HG03575 (cell line): ENCODE measurements around the gene PACS1.
"Not testable (repeated sequence)": the region's sequence is repeated elsewhere in the genome, so short reads cannot be mapped to it uniquely, and the experiment has no call there.

Source experiments
- ATAC-seq: cut with Tn5 transposase; IDR thresholded peaks from one replicate; pipeline ENCODE4 v1.9.1; 2021; ENCODE audit not compliant: unreplicated experiment, insufficient number of reproducible peaks, low FRiP score; ENCODE audit errors: extremely low read depth

Gene PACS1

DNA sequence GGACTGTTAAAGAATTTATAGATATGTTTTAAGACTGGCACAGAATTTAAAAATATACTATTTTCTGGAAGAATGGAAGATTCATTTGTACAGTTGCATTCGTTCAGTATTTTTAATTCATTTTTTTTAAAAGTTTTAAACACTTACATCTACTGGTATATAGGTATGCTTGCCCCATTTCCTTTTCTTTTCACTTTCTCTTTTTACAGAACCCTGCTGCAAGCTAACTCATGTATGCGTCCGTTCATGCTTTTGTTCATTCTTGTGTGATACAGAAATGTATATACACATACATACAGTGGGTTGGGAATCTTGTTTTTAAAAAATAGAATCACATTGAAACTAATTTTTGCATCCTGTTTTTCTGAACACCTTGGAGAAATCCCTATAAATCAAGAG lies 31.0 kb downstream of the PACS1 start:
- ATAC-seq = no peak

DNA sequence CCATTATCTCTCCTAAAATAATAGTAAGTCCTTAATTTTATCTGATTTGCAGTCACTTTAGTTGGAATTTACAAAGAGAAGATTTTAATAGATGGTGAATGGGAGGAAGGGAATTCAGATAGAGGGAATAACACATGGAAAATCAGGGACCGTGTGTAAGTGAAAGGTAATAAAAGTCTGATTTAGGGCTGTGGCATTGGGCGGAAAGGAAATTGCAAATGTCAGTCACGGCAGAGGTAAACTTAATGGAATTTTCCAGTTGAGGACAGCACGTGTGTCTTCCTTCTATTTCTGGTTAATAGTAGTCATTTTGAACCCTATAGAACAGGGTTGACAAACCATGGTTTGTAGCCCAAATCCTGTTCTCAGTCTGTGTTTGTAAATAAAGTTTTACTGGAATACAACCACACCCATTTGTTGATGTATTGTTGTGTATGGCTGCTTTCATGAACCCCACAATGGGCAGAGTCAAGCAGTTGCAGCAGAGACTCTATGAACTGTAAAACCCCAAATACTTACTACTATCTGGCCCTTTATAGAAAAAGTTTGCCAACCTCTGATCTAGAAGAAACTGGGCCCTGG lies 34.1 kb downstream of the PACS1 start:
- ATAC-seq = no peak

- ATAC-seq = no peak
These were observed 36.9 kb downstream of the PACS1 start for GRCh38 chr11:66106786-66107599.

- ATAC-seq = no peak
These were observed 37.8 kb downstream of the PACS1 start for GRCh38 chr11:66107600-66108510.

DNA sequence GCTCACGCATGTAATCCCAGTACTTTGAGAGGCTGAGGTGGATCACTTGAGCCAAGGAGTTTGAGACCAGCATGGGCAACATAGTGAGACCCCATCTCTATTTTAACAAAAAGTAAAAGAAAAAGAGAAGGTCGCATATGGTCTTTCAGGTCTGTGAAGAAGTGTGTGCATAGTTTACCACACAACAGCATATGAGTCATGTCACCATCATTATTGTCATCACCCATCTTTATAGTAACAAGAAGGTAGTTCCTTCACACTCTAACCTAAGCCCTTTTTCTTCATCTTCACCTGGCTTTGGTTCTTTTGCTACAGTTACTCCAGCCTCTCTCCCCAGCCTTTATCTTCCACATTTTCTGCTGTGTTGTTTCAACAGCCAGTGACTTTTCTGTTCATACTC lies 39.2 kb downstream of the PACS1 start:
- no peak for ATAC-seq

DNA sequence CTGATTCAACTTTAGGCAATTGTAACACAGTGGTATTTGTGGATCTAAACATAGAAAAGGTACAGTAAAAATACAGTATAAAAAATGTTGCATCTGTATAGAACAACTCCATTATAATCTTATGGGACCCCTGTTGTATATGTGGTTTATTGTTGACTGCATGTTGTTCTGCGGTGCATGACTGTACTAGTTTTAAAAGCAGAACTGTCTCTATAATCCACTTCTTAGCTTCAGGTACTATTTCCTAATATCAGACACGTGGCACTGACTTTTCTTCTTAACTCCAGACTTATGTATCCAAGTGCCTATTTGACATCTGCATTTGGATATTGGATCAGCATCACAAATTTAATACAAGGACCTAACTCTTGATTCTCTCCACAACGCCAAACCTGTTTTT lies 41.1 kb downstream of the PACS1 start:
- no peak for ATAC-seq

- ATAC-seq = no peak
These were observed 42.0 kb downstream of the PACS1 start for GRCh38 chr11:66112041-66112491.

DNA sequence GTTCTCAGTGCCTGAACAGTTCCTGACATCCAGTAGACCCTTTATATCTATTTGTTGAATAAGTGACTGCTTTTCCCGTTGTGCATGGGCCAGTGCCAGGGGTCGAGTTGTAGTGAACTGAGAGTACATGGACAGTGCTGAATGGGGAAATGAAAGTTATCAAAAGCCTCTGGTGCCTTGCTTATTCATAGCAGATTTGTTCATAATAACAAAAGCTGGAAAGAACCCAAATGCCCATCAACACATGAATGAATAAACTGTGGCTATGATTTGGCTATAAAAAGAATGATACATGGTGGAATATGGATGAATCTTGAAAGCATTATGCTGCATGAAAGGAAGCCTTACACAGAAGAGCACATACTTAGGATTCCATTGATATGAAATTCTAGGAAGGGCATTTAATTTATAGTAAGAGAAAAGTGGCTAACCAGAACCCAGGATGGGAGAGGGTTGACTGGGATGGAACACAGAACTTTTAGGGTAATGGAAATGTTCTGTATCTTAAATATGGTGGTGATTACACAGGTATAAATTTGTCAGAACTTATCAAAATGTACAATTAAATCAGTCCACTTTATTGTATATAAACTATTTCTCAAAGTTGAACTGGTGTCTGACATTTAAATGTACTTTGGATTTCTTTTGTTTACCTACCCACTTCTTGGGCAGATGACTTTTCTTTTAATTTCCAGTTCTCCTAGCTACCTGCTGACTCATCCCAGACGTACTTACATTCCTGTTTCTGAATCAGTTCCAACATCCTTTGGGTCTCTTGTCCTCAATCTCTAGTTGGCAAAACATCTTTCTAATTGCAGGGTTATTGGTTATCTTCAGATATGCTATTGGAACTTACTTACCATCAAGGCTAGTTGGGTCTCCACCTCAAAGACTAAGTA lies 42.8 kb downstream of the PACS1 start:
- ATAC-seq = no peak

DNA sequence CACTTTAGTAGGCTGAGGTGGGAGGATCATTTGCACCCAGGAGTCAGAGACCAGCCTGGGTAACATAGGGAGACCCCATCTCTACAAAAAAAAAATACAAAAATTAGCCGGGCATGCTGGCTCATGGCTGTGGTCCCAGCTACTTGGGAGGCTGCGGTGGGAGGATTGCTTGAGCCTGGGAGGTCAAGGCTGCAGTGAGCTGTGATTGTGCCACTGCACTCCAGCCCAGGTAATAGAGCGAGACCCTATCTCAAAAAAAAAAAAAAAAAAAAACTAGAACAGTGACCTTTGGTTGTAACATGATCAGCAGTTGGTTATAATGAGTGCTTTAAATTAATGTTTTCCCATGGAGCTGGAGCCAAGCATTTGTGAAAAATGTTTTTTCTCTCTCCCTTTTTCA lies 44.9 kb downstream of the PACS1 start:
- not testable (repeated sequence) for ATAC-seq

GRCh38 chr11:66115638-66116301 lies 45.7 kb downstream of the PACS1 start:
- ATAC-seq = no peak

DNA sequence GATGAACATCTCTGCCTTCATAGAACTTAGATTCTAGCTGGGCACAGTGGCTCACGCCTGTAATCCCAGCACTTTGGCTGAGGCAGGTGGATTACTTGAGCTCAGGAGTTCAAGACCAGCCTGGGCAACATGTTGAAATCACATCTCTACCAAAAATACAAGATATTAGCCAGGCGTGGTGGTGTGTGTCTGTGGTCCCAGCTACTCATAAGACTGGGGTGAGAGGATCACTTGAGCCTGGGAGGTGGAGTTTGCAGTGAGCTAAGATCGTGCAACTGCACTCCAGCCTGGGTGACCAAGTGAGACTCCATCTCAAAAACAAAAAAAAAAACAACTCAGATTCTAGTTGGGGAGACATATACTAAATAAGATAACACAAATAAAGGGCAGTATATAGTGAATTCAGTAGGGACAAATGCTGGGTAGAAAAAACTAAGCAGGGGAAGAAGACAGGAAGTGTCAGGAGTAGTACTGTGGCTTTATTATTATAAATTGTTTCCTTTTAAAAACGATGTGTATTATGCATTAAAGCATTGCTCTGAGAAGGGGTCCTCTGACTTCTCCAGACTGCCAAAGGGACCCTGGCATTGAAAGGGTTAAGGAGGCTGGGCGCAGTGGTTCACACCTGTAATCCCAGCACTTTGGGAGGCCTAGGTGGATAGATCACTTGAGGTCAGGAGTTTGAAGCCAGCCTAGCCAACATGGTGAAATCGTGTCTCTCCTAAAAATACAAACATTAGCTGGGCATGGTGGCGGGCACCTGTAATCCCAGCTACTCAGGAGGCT lies 46.7 kb downstream of the PACS1 start:
- no peak for ATAC-seq

- no peak for ATAC-seq
These were observed 48.8 kb downstream of the PACS1 start for GRCh38 chr11:66118847-66119246.

DNA sequence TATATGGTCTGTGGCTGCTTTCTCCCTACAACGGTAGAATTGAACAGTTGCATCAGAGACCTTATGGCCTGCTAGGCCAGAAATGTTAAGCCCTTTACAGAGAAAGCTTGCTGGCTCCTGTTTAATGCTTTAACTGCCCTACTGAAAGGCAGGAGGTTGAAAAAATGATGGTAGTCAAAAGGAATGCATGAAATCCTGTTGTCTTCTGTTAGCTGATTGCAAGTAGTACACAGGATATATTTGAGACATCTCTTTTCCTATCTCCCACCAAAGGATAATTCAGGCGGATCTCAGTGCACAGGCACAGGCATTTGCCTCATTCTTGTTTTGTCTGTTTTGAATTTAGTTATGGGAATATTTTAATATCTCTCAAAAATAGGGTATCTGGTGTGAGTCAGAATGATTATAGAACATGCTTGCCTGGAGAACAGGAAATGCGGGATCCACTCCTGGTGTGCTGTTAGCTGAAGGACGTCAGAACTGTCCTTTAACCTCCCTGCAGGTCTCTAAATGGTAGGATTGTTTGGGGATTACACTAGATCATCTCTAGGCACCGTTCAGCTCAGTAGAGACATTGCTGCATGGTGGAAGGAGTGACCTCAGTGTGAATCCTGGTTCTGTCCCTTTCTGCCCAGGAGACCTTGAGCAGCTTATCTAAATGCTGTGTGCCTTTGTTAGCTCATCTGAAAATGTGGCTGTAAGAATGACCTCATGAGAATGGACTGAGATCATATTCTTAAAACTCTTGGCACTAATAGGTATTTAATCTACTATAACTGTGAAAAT lies 49.5 kb downstream of the PACS1 start:
- ATAC-seq = no peak

DNA sequence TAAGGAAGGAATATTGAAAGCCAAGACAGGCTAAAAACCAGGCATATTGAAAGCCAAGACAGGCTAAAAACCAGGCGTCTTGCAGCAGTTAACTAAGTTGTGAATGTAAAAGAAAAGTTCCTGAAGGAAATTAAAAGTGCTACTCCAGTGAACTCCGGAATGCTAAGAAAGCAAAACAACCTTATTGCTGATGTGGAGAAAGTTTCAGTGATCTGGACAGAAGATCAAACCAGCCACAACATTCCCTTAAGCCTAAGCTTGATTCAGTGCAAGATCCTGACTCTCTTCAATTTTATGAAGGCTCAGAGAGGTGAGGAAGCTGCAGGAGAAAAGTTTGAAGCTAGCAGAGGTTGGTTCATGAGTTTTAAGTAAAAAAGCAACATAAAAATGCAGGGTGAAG lies 51.4 kb downstream of the PACS1 start:
- ATAC-seq = no peak

GRCh38 chr11:66123902-66124301 lies 53.8 kb downstream of the PACS1 start:
- ATAC-seq = no peak

- no peak for ATAC-seq
These were observed 54.5 kb downstream of the PACS1 start for GRCh38 chr11:66124564-66124963.

GRCh38 chr11:66126064-66126463 lies 56.0 kb downstream of the PACS1 start:
- no peak for ATAC-seq
